ENCODE data around the gene GRWD1. TPM values are rescaled to one million over a fixed set of nuclear protein-coding genes. Genes with fewer than 3 reads are reported as not detected.
"Not testable (repeated sequence)": the region's sequence is repeated elsewhere in the genome, so short reads cannot be mapped to it uniquely, and the experiment has no call there.

Gene GRWD1
- total RNA-seq, 2 experiments from 2014 or later, result 31.3 to 36.0 TPM

- Mint-ChIP-seq H3K4me3 (peak overlapping the region; percentile 80), H3K4me1 (peaks cover 20% of the 10 kb centered on the region), H3K27me3 (no peaks in the 10 kb centered on the region), H3K27ac (peak overlapping the region; percentile 89), H3K36me3 (peaks cover 5% of the 10 kb centered on the region), H3K9me3 (no peaks in the 10 kb centered on the region)
- peak; percentile 19 for ATAC-seq (ENCODE audit: low read depth)
- no peak for DNase-seq
- POLR2A ChIA-PET, result interaction anchor here (0.9 to 3.3 kb wide), 5 partner anchors 10 to 155 kb away, joined by 3 to 20 read pairs (median 9); partner anchors contain the start of gene EMP3
Observed at GRCh38 chr19:48480183-48480557, 34.4 kb downstream of the GRWD1 start.

GRCh38 chr19:48480558-48481500 is 35.0 kb downstream of the GRWD1 start:
- Mint-ChIP-seq H3K4me3 (peak overlapping the region; percentile 80), H3K9me3 (no peaks in the 10 kb centered on the region), H3K27ac (peak overlapping the region; percentile 89), H3K4me1 (peaks cover 20% of the 10 kb centered on the region), H3K36me3 (peaks cover 2% of the 10 kb centered on the region), H3K27me3 (no peaks in the 10 kb centered on the region)
- POLR2A ChIA-PET, result interaction anchor here (0.9 to 3.3 kb wide), 7 partner anchors 9 to 224 kb away, joined by 3 to 20 read pairs (median 6); partner anchors contain the start of gene EMP3
- ATAC-seq (ENCODE audit: low read depth), result peak; percentile 90
- peak; percentile 82 for DNase-seq

- H3K4me3 Mint-ChIP-seq, result peak overlapping the region; percentile 80
- peak overlapping the region; percentile 52 for H3K27ac Mint-ChIP-seq
- DNase-seq (no peak), ATAC-seq (ENCODE audit: low read depth) (no peak)
- no peaks in the 10 kb centered on the region for H3K9me3 Mint-ChIP-seq
- peaks cover 20% of the 10 kb centered on the region for H3K4me1 Mint-ChIP-seq
- no peaks in the 10 kb centered on the region for H3K27me3 Mint-ChIP-seq
- POLR2A ChIA-PET, result interaction anchor here (1.1 to 3.3 kb wide), 3 partner anchors 11 to 222 kb away, joined by 6 to 20 read pairs (median 9); no protein-coding TSS in a partner anchor
- peaks cover 2% of the 10 kb centered on the region for H3K36me3 Mint-ChIP-seq
Observed at GRCh38 chr19:48481846-48482639, 36.3 kb downstream of the GRWD1 start.

GRCh38 chr19:48483301-48483700 is 37.5 kb downstream of the GRWD1 start:
- H3K36me3 Mint-ChIP-seq, result peaks cover 2% of the 10 kb centered on the region
- ATAC-seq (ENCODE audit: low read depth) (no peak), DNase-seq (no peak)
- H3K4me1 Mint-ChIP-seq, result peaks cover 20% of the 10 kb centered on the region
- H3K9me3 Mint-ChIP-seq, result no peaks in the 10 kb centered on the region
- POLR2A ChIA-PET, result interaction anchor here (0.6 kb wide), 1 partner anchor 23 kb away, joined by 3 read pairs; no protein-coding TSS in a partner anchor
- no peaks in the 10 kb centered on the region for H3K27me3 Mint-ChIP-seq
- H3K4me3 Mint-ChIP-seq, result no peak overlapping the region
- no peak overlapping the region for H3K27ac Mint-ChIP-seq

GRCh38 chr19:48484247-48484893 is 38.6 kb downstream of the GRWD1 start:
- Mint-ChIP-seq H3K27ac (no peak overlapping the region), H3K4me3 (no peak overlapping the region), H3K36me3 (peaks cover 2% of the 10 kb centered on the region), H3K27me3 (no peaks in the 10 kb centered on the region), H3K4me1 (peaks cover 20% of the 10 kb centered on the region), H3K9me3 (no peaks in the 10 kb centered on the region)
- POLR2A ChIA-PET, result interaction anchor here (0.6 kb wide), 1 partner anchor 22 kb away, joined by 3 read pairs; no protein-coding TSS in a partner anchor
- DNase-seq (no peak), ATAC-seq (ENCODE audit: low read depth) (no peak)

GRCh38 chr19:48484931-48485612 is 39.3 kb downstream of the GRWD1 start:
- POLR2A ChIA-PET, result no interaction called here
- Mint-ChIP-seq H3K9me3 (no peaks in the 10 kb centered on the region), H3K36me3 (no peaks in the 10 kb centered on the region), H3K4me1 (peaks cover 17% of the 10 kb centered on the region), H3K27ac (no peak overlapping the region), H3K4me3 (no peak overlapping the region), H3K27me3 (no peaks in the 10 kb centered on the region)
- DNase-seq (no peak), ATAC-seq (ENCODE audit: low read depth) (no peak)

GRCh38 chr19:48486706-48487105 is 40.9 kb downstream of the GRWD1 start:
- DNase-seq; H3K36me3 Mint-ChIP-seq; H3K4me3 Mint-ChIP-seq; H3K27ac Mint-ChIP-seq; ATAC-seq (ENCODE audit: low read depth); H3K9me3 Mint-ChIP-seq: not testable (repeated sequence)
- POLR2A ChIA-PET, result interaction anchor here (1.7 kb wide), 1 partner anchor 98 kb away, joined by 3 read pairs; no protein-coding TSS in a partner anchor
- H3K27me3 Mint-ChIP-seq, result peaks cover 11% of the 10 kb centered on the region
- H3K4me1 Mint-ChIP-seq, result peaks cover 14% of the 10 kb centered on the region

GRCh38 chr19:48487544-48487943 is 41.8 kb downstream of the GRWD1 start:
- DNase-seq (no peak), ATAC-seq (ENCODE audit: low read depth) (no peak)
- Mint-ChIP-seq H3K9me3 (no peaks in the 10 kb centered on the region), H3K36me3 (no peaks in the 10 kb centered on the region), H3K4me3 (no peak overlapping the region), H3K27me3 (peaks cover 13% of the 10 kb centered on the region), H3K4me1 (peaks cover 14% of the 10 kb centered on the region), H3K27ac (no peak overlapping the region)
- POLR2A ChIA-PET, result interaction anchor here (1.7 kb wide), 1 partner anchor 97 kb away, joined by 3 read pairs; no protein-coding TSS in a partner anchor

- Mint-ChIP-seq H3K9me3 (no peaks in the 10 kb centered on the region), H3K27ac (no peak overlapping the region), H3K27me3 (peaks cover 16% of the 10 kb centered on the region), H3K4me1 (peaks cover 18% of the 10 kb centered on the region), H3K4me3 (no peak overlapping the region), H3K36me3 (no peaks in the 10 kb centered on the region)
- ATAC-seq (ENCODE audit: low read depth) (no peak), DNase-seq (no peak)
- POLR2A ChIA-PET, result interaction anchor here (1.7 kb wide), 1 partner anchor 96 kb away, joined by 3 read pairs; no protein-coding TSS in a partner anchor
Observed at GRCh38 chr19:48487948-48488347, 42.2 kb downstream of the GRWD1 start.

- POLR2A ChIA-PET; ATAC-seq (ENCODE audit: low read depth); H3K36me3 Mint-ChIP-seq; H3K4me3 Mint-ChIP-seq; DNase-seq; H3K27ac Mint-ChIP-seq; H3K9me3 Mint-ChIP-seq: not testable (repeated sequence)
- H3K4me1 Mint-ChIP-seq, result peaks cover 19% of the 10 kb centered on the region
- peaks cover 16% of the 10 kb centered on the region for H3K27me3 Mint-ChIP-seq
Observed at GRCh38 chr19:48488478-48488877, 42.7 kb downstream of the GRWD1 start.

- H3K36me3 Mint-ChIP-seq, result no peaks in the 10 kb centered on the region
- H3K4me3 Mint-ChIP-seq, result no peak overlapping the region
- H3K27ac Mint-ChIP-seq, result no peak overlapping the region
- POLR2A ChIA-PET, result interaction anchor here (0.8 to 1.7 kb wide), 6 partner anchors 9 to 129 kb away, joined by 3 to 12 read pairs (median 4); partner anchors contain the start of genes RPL18 and SPHK2
- H3K27me3 Mint-ChIP-seq, result peaks cover 21% of the 10 kb centered on the region
- DNase-seq (peak; percentile 90), ATAC-seq (ENCODE audit: low read depth) (peak; percentile 40)
- H3K4me1 Mint-ChIP-seq, result peaks cover 20% of the 10 kb centered on the region
- no peaks in the 10 kb centered on the region for H3K9me3 Mint-ChIP-seq
Observed at GRCh38 chr19:48489608-48490216, 43.9 kb downstream of the GRWD1 start.

Measured in activated naive CD8-positive, alpha-beta T cell treated with anti-CD3 and anti-CD28 coated beads, Interleukin-2, amount 10 ng/mL, durations not matched to agents 7 days and 5 days (primary cell).